Transverse colon (tissue), 4 donors: ENCODE measurements around the gene ALG14. TPM values are rescaled to one million over a fixed set of nuclear protein-coding genes. Genes with fewer than 3 reads are reported as not detected.

Source experiments
- DNase-seq: peaks from one replicate; pipeline ENCODE4 v3.0.0-alpha.2; 2019
- H3K27ac ChIP-seq, 4 donors: fragments of 200-600 bp; sonication (generic); 2 replicates each; pipeline ENCODE4 v1.5.1; 2016 to 2018; ENCODE audit warnings: inconsistent platforms in 4 of 4
- H3K27me3 ChIP-seq: fragments of 200-600 bp; sonication (generic); 2 replicates; pipeline ENCODE4 v1.5.1; 2017; ENCODE audit warnings: inconsistent platforms
- H3K36me3 ChIP-seq, 4 donors: fragments of 200-600 bp; sonication (generic); 2 replicates each; pipeline ENCODE4 v1.5.1; 2017 to 2019; ENCODE audit warnings: inconsistent platforms in 4 of 4
- H3K4me1 ChIP-seq, 4 donors: fragments of 200-600 bp; sonication (generic); 2 replicates each; pipeline ENCODE4 v1.5.1; 2017 to 2020; ENCODE audit warnings: inconsistent platforms in 4 of 4
- H3K4me3 ChIP-seq, 4 donors: fragments of 200-600 bp; sonication (generic); 1 replicate in 1 of 4; 2 replicates in 3 of 4; pipeline versions ENCODE4 v1.5.1 to v1.6.1; 2017 to 2019; ENCODE audit warnings: inconsistent platforms in 4 of 4
- H3K9me3 ChIP-seq, 2 donors: fragments of 200-600 bp; sonication (generic); 2 replicates each; pipeline ENCODE4 v1.5.1; 2017 to 2019; ENCODE audit warnings: inconsistent platforms in 2 of 2
- CTCF ChIP-seq, 5 experiments: fragments of 200-600 bp in 3 of 5; fragments of 450-650 bp in 2 of 5; sonication (generic) in 3 of 5; IDR thresholded peaks; 1 replicate in 2 of 5; 2 replicates in 3 of 5; pipeline ENCODE4 v1.5.1; 2016 to 2017; ENCODE audit warnings: antibody characterized with exemption in 5 of 5, inconsistent platforms in 3 of 5, mild to moderate bottlenecking in 2 of 5, moderate library complexity in 1 of 5
- EP300 ChIP-seq: sonication (generic); formaldehyde crosslinking; IDR thresholded peaks from one replicate; pipeline ENCODE4 v1.6.1; 2017; ENCODE audit warnings: antibody characterized with exemption, low read depth
- POLR2A ChIP-seq: fragments of 450-650 bp; IDR thresholded peaks from one replicate; pipeline ENCODE4 v1.6.1; 2016; ENCODE audit warnings: antibody characterized with exemption, mild to moderate bottlenecking, moderate library complexity
- POLR2AphosphoS5 ChIP-seq, 3 donors: sonication (generic); formaldehyde crosslinking; IDR thresholded peaks; one replicate each; pipeline ENCODE4 v1.6.1; 2016; ENCODE audit warnings: antibody characterized with exemption in 3 of 3
- WGBS, 2 donors: methylation state at CpG; one replicate each; pipeline ENCODE4 v1.1.5; 2018; ENCODE audit warnings: low coverage in 1 of 2; 5-methylcytosine and 5-hydroxymethylcytosine counted together
- in situ Hi-C, 4 donors: fragments of 200-750 bp; cut with MboI; loops; one replicate each; pipeline versions ENCODE4 v1.15.0 to v1.15.1; 2017; ENCODE audit warnings: low sequenced_read_pairs in 3 of 4, low pct_ligation_motif_present in 1 of 4, low pct_unique_long_range_greater_than_20kb in 1 of 4
- intact Hi-C: fragments of 100-400 bp; cut with DNase I; formaldehyde crosslinking; loops from one replicate; pipeline ENCODE4 v1.15.1; 2023; ENCODE audit warnings: low total_unique reads
- total RNA-seq, 4 donors: library from RNA; depleted of rRNA; stranded (reverse); fragments of >200 nt; gene quantifications; one replicate each; pipeline ENCODE4 v1.1.0, GENCODE V29; 2016

ALG14 gene
- total RNA-seq, 4 donors from 2014 or later: 0.40 to 2.3 (median 2.2) TPM

- intact Hi-C loops: no loop called here
- Histone ChIP-seq H3K27ac (peak overlapping the region; percentile 28 to 62 (median 45)), H3K4me1 (peaks cover 3 to 22% (median 10%) of the 10 kb centered on the region in 4 donors), H3K36me3 (no peaks in the 10 kb centered on the region), H3K4me3 (no peak overlapping the region), H3K9me3 (no peaks in the 10 kb centered on the region), H3K27me3 (no peaks in the 10 kb centered on the region)
- no peak for DNase-seq
- 59 to 80% methylated on average over 2 to 4 of the region's 4 CpGs for WGBS, 2 donors
- TF ChIP-seq CTCF (IDR thresholded peaks at IDR 0.05) (no peak), EP300 (no peak), POLR2A (no peak), POLR2AphosphoS5 (IDR thresholded peaks at IDR 0.05) (no peak)
- in situ Hi-C loops: no loop called here
These were observed 69.4 kb downstream of the ALG14 start for GRCh38 chr1:95003433-95003738.

- H3K27ac ChIP-seq: peak overlapping the region; percentile 28 to 62 (median 45)
- H3K9me3 ChIP-seq: no peaks in the 10 kb centered on the region
- no peaks in the 10 kb centered on the region for H3K27me3 ChIP-seq
- intact Hi-C loops: no loop called here
- in situ Hi-C loops: no loop called here
- no peak for TF ChIP-seq POLR2AphosphoS5 (IDR thresholded peaks at IDR 0.05)
- no peak for TF ChIP-seq EP300
- TF ChIP-seq CTCF (IDR thresholded peaks at IDR 0.05): no peak
- no peak for TF ChIP-seq POLR2A
- no peak for DNase-seq
- 30 to 46% methylated on average over 8 of the region's 8 CpGs for WGBS, 2 donors
- H3K4me3 ChIP-seq: no peak overlapping the region
- peaks cover 3 to 22% (median 10%) of the 10 kb centered on the region in 4 donors for H3K4me1 ChIP-seq
- H3K36me3 ChIP-seq: no peaks in the 10 kb centered on the region
These were observed 70.0 kb downstream of the ALG14 start for GRCh38 chr1:95002540-95003432.

- Histone ChIP-seq H3K36me3 (no peaks in the 10 kb centered on the region), H3K9me3 (no peaks in the 10 kb centered on the region), H3K4me3 (no peak overlapping the region), H3K27me3 (no peaks in the 10 kb centered on the region), H3K4me1 (peaks cover 3 to 22% (median 10%) of the 10 kb centered on the region in 4 donors), H3K27ac (peak overlapping the region; percentile 28 to 62 (median 45))
- no peak for TF ChIP-seq EP300
- no peak for TF ChIP-seq POLR2AphosphoS5 (IDR thresholded peaks at IDR 0.05)
- no peak for TF ChIP-seq POLR2A
- no peak for TF ChIP-seq CTCF (IDR thresholded peaks at IDR 0.05)
- WGBS, 2 donors: 64 to 70% methylated on average over 5 of the region's 5 CpGs
- intact Hi-C loops: no loop called here
- DNase-seq: no peak
- in situ Hi-C loops: no loop called here
These were observed 70.6 kb downstream of the ALG14 start for GRCh38 chr1:95002164-95002539.

DNA sequence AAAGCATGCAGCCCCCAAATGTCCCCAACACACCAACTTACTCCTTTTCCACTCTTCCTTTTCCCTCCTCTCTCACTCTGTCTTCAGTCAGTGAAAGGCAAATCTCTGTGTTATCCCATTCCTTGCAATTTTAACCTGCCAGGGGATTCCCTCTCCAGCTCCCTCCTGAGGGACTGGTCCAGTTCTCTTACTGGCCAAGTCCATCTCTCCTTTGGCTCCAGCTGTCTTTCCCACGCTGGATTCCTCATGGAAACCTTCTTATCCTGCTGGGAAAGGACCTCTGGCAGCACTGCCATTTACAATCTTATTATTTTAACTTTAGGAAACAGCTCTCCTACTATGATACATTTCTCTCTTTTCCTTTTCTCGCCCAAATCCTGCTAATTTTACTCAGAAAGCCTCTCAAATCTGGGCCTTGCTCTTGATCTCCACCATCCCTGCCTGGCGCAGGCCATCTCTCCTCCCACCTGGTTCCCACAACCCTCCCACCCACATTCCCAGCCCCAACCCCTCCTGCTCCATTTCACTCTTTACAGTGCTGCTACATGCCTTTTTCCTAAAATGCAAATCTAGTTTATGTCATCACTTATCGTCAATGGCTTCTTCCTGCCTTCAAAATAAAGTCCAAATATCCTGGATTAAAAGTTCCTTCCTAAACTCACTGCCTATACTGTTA is 73.2 kb downstream of the ALG14 start:
- whole genome bisulfite sequencing, 2 donors: 73 to 90% methylated on average over 3 to 4 of the region's 4 CpGs
- H3K36me3 ChIP-seq: no peaks in the 10 kb centered on the region
- H3K27ac ChIP-seq: no peak overlapping the region
- H3K9me3 ChIP-seq: no peaks in the 10 kb centered on the region
- intact Hi-C loops: no loop called here
- TF ChIP-seq EP300: no peak
- TF ChIP-seq CTCF (IDR thresholded peaks at IDR 0.05): no peak
- no peak for TF ChIP-seq POLR2AphosphoS5 (IDR thresholded peaks at IDR 0.05)
- no peak for TF ChIP-seq POLR2A
- H3K4me1 ChIP-seq: peaks cover 3 to 26% (median 10%) of the 10 kb centered on the region in 4 donors
- H3K27me3 ChIP-seq: no peaks in the 10 kb centered on the region
- no peak overlapping the region for H3K4me3 ChIP-seq
- in situ Hi-C loops: no loop called here
- DNase-seq: no peak
